ENCODE data around the gene ROR1.

ROR1 gene

DNA sequence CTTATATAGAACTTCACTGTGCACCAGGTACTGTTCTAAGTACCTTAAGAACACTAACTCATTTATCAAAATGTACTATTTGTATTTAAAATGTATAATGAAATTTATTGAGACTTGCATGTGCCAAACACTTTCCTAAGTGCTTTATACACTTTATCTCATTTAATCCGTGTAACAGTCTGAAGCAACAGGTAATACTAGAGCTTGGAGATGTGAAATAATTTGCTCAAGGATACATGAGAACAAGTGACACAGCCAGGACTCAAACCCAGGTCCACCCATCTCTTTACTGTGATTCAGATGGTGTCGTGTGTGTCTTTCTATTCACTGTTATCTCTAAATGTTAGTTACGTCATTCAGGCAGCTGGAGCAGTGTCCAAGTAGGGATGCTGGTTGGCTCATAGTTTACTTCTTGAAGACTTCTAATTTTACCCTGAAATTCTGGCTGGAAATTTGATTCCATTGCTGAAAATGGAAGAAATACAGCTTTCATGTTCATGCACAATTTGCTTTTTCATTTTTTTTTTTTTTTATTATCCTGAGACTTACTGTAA is 259.9 kb downstream of the ROR1 start:
- peaks cover 7% of the 10 kb centered on the region for H3K4me1 ChIP-seq (ENCODE audit: control insufficient read depth, insufficient read depth, low read length)
- no peaks in the 10 kb centered on the region for H3K27me3 ChIP-seq (ENCODE audit: control insufficient read depth, insufficient read depth, low read length)
- no peak overlapping the region for H3K9ac ChIP-seq (ENCODE audit: low read depth, low read length)
- H3K4me3 ChIP-seq (ENCODE audit: low read depth, low read length) = no peak overlapping the region
- H3K36me3 ChIP-seq (ENCODE audit: control insufficient read depth, insufficient read depth, low read length) = peaks cover 2% of the 10 kb centered on the region
- no peaks in the 10 kb centered on the region for H3K9me3 ChIP-seq (ENCODE audit: control insufficient read depth, insufficient read depth, low read length)

DNA sequence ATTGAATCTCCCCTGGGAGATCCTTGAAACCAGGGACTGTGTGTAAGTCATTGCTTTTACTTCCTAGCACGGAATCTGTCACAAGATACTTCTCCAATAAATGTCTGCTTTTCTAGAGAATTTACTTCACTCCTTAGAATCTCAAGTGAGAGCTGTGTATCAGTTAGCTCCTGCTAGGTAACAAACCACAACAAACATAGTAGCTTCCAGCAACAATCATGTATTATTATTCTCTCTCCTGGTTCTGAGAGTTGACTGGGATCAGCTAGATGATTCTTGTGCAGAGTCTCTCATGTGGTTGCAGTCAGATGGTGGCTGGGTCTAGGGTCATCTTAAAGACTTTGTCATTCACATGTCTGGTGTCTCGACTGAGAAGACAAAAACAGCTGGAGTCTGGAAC is 262.7 kb downstream of the ROR1 start:
- H3K4me3 ChIP-seq (ENCODE audit: low read depth, low read length) = no peak overlapping the region
- H3K9me3 ChIP-seq (ENCODE audit: control insufficient read depth, insufficient read depth, low read length) = no peaks in the 10 kb centered on the region
- peaks cover 17% of the 10 kb centered on the region for H3K4me1 ChIP-seq (ENCODE audit: control insufficient read depth, insufficient read depth, low read length)
- H3K36me3 ChIP-seq (ENCODE audit: control insufficient read depth, insufficient read depth, low read length) = no peaks in the 10 kb centered on the region
- H3K27me3 ChIP-seq (ENCODE audit: control insufficient read depth, insufficient read depth, low read length) = no peaks in the 10 kb centered on the region
- H3K9ac ChIP-seq (ENCODE audit: low read depth, low read length) = no peak overlapping the region

DNA sequence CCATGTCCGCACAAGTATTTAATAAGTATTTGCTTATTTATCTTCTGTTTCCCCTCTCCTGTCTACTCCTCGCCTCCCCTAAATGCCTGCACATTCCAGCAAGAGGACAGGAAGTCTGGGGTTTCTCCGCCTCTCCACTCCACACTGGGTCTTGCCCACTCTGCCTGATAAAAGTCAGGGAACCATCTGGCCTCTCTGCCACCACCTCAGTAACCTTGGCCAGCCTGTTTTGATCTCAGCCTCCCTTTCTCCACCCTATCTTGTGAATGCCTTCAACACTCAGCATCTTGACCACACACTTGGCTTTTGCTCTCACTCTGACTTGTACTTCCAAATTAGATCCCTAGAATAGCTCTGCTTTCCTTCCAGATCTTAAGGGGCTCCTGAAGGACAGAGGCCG is 264.3 kb downstream of the ROR1 start:
- H3K4me3 ChIP-seq (ENCODE audit: low read depth, low read length) = no peak overlapping the region
- H3K9ac ChIP-seq (ENCODE audit: low read depth, low read length) = no peak overlapping the region
- peaks cover 17% of the 10 kb centered on the region for H3K4me1 ChIP-seq (ENCODE audit: control insufficient read depth, insufficient read depth, low read length)
- H3K27me3 ChIP-seq (ENCODE audit: control insufficient read depth, insufficient read depth, low read length) = no peaks in the 10 kb centered on the region
- no peaks in the 10 kb centered on the region for H3K36me3 ChIP-seq (ENCODE audit: control insufficient read depth, insufficient read depth, low read length)
- H3K9me3 ChIP-seq (ENCODE audit: control insufficient read depth, insufficient read depth, low read length) = no peaks in the 10 kb centered on the region

DNA sequence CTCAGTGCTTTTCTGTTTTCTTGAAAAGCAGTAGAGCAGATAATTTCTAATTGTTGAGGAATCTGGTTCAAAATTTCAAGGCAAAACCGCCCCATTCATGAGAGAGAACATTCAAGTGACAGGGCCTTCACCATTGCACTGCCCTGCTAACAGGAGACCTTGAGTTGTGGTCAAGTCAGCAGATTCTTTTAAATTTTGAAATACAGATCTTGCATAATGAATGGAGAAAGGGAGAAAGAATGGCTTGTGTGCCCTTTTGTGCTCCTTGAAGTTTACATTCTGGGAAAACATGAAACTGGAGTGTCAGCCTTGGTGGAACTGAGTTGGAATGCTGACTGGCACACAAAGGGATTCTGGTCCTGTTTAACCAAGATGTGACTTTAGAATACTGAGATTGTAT is 265.1 kb downstream of the ROR1 start:
- Histone ChIP-seq H3K4me3 (ENCODE audit: low read depth, low read length) (no peak overlapping the region), H3K36me3 (ENCODE audit: control insufficient read depth, insufficient read depth, low read length) (no peaks in the 10 kb centered on the region), H3K4me1 (ENCODE audit: control insufficient read depth, insufficient read depth, low read length) (peaks cover 17% of the 10 kb centered on the region), H3K9ac (ENCODE audit: low read depth, low read length) (no peak overlapping the region), H3K27me3 (ENCODE audit: control insufficient read depth, insufficient read depth, low read length) (no peaks in the 10 kb centered on the region), H3K9me3 (ENCODE audit: control insufficient read depth, insufficient read depth, low read length) (no peaks in the 10 kb centered on the region)

DNA sequence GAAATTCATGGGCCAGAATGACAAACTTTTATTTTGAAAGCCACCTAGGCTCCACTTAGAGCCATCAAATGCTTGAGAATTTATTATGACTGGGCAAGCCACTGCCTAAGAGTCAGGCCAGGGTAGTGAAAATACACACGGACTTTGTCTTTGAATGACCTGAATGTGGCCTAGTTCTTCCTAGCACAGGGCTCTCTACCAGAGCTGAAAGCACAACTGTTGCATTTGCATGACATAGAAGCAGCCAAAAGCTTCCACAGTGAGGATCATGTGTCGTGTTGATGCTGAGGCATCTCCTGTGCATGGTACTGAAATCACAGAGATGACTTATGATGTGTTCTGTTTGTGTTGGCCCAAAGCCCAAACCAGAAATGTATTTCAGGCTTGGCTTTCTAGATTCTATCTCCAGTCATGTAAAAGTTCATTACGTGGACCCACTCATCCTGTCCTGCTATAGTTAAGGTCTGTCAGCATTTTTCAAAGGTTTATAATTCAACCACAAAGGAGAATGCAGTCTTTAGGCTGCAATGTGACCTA is 265.6 kb downstream of the ROR1 start:
- no peaks in the 10 kb centered on the region for H3K36me3 ChIP-seq (ENCODE audit: control insufficient read depth, insufficient read depth, low read length)
- peaks cover 17% of the 10 kb centered on the region for H3K4me1 ChIP-seq (ENCODE audit: control insufficient read depth, insufficient read depth, low read length)
- no peak overlapping the region for H3K4me3 ChIP-seq (ENCODE audit: low read depth, low read length)
- no peaks in the 10 kb centered on the region for H3K9me3 ChIP-seq (ENCODE audit: control insufficient read depth, insufficient read depth, low read length)
- H3K9ac ChIP-seq (ENCODE audit: low read depth, low read length) = no peak overlapping the region
- H3K27me3 ChIP-seq (ENCODE audit: control insufficient read depth, insufficient read depth, low read length) = no peaks in the 10 kb centered on the region

DNA sequence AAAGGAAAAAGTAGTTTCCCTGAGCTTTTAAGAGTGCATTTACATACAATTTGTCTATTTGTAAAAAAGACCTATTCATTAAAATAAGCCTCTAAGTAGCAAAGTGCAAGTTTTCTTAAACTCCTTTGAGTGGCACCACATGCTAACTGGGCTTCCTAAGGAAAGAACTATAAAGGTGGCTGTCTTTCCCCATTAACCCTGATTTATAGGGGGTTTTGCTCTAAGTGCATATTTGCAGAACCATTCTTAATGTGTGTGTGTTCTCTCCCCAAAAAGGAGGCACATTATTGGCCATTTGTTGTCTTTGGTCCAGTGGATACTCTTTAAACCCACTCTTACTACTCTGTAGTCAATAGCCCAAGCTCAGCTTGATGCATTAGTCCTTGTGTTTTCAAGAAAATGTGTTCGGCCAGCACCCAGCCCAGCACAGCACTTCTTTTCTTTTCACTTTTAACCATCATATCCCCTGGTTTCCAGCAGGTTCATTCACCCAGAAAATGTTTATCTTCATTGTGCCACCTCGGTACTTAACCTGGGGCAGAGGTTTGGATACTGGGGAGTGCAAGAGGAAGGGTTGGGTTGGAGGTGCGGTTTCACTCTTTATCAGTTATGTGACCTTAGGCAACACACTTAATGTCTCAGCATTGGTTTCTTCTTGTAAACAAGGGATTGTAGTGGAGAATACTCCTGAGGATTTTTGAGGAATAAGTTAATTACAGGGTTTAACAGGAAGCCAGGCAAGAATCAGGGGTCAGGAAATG is 267.7 kb downstream of the ROR1 start:
- H3K4me1 ChIP-seq (ENCODE audit: control insufficient read depth, insufficient read depth, low read length) = peaks cover 27% of the 10 kb centered on the region
- no peak overlapping the region for H3K9ac ChIP-seq (ENCODE audit: low read depth, low read length)
- no peaks in the 10 kb centered on the region for H3K36me3 ChIP-seq (ENCODE audit: control insufficient read depth, insufficient read depth, low read length)
- H3K9me3 ChIP-seq (ENCODE audit: control insufficient read depth, insufficient read depth, low read length) = no peaks in the 10 kb centered on the region
- no peak overlapping the region for H3K4me3 ChIP-seq (ENCODE audit: low read depth, low read length)
- no peaks in the 10 kb centered on the region for H3K27me3 ChIP-seq (ENCODE audit: control insufficient read depth, insufficient read depth, low read length)

DNA sequence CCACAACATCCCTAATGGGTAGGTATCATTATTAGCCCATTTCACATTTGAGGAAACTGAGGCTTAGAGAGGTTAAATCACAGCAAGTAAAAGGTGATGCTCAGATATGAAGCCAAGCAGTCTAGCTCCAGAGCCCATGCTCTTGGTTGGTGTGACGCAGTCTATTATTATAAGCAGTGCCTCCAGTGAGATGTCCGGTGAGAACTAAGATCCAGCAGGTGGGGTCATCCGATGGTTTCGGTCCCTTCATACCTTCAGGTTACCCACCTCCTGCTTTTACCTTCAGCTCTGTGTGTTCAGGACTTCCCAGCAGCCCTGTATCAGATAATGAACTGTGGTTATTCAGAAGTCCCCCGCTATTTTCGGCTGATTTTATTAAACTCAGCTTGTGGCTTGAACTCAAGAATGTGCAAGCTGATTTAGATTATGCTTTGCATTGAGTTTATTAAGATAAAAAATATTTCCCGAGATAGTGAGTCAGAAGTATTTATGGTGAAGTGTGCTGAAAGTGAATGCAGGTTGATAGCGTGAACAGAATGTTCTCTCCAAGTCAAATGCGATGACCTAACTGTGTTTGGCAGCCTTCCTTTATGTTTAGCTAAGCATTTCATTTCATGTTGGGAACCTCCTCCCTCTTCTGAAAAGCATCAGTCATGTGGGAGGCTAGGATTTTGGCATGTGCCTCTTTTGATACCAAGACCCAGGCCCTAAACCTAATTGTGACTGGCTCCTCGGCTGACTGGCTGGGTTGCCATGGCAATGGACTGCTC is 268.7 kb downstream of the ROR1 start:
- Histone ChIP-seq H3K4me1 (ENCODE audit: control insufficient read depth, insufficient read depth, low read length) (peaks cover 28% of the 10 kb centered on the region), H3K4me3 (ENCODE audit: low read depth, low read length) (no peak overlapping the region), H3K9ac (ENCODE audit: low read depth, low read length) (no peak overlapping the region)

DNA sequence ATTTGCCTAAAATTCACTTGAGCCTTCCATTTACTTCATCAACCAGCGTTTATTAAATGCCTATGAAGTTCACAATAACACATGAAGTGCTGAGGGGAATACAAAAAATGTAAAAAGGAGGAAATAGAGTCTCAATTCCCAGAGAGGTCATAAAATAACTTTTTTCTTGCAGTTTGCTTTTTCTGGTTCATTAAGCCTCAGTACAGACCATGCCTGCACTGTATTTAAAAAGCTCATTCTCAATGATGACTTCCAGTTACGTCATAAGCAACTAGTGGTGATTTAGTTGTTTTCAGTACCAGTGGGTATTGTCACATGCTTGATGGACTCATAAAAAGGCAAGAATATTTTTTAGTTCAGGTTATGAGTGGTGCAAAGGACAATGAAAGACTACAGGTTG is 269.5 kb downstream of the ROR1 start:
- Histone ChIP-seq H3K27me3 (ENCODE audit: control insufficient read depth, insufficient read depth, low read length) (no peaks in the 10 kb centered on the region), H3K4me1 (ENCODE audit: control insufficient read depth, insufficient read depth, low read length) (peaks cover 28% of the 10 kb centered on the region), H3K9ac (ENCODE audit: low read depth, low read length) (no peak overlapping the region), H3K36me3 (ENCODE audit: control insufficient read depth, insufficient read depth, low read length) (no peaks in the 10 kb centered on the region), H3K9me3 (ENCODE audit: control insufficient read depth, insufficient read depth, low read length) (no peaks in the 10 kb centered on the region), H3K4me3 (ENCODE audit: low read depth, low read length) (no peak overlapping the region)

More for the DNA sequence above, 268.7 kb downstream of the ROR1 start:
- Histone ChIP-seq H3K27me3 (ENCODE audit: control insufficient read depth, insufficient read depth, low read length) (no peaks in the 10 kb centered on the region), H3K36me3 (ENCODE audit: control insufficient read depth, insufficient read depth, low read length) (no peaks in the 10 kb centered on the region), H3K9me3 (ENCODE audit: control insufficient read depth, insufficient read depth, low read length) (no peaks in the 10 kb centered on the region)

DNA sequence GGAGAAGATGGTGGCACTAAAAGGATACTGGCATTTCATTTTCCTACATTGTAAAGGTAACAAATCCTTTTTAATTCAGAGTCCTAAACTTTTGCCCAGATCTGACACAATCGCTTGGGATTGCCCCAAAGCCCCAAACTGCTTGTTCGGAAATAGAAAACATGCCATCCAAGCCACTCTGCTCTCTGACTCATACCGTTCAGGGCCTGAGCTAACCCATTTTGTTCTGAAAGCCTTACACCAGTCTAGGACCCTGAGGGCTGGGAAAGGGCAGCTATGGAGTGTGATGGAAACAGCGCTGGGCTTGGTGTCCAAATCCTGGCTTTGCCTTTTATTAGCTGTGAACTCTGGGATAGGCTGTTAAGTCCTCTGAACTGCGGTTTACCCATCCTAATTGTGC is 270.2 kb downstream of the ROR1 start:
- Histone ChIP-seq H3K36me3 (ENCODE audit: control insufficient read depth, insufficient read depth, low read length) (no peaks in the 10 kb centered on the region), H3K9me3 (ENCODE audit: control insufficient read depth, insufficient read depth, low read length) (no peaks in the 10 kb centered on the region), H3K4me1 (ENCODE audit: control insufficient read depth, insufficient read depth, low read length) (peaks cover 21% of the 10 kb centered on the region), H3K27me3 (ENCODE audit: control insufficient read depth, insufficient read depth, low read length) (no peaks in the 10 kb centered on the region), H3K9ac (ENCODE audit: low read depth, low read length) (no peak overlapping the region), H3K4me3 (ENCODE audit: low read depth, low read length) (no peak overlapping the region)

DNA sequence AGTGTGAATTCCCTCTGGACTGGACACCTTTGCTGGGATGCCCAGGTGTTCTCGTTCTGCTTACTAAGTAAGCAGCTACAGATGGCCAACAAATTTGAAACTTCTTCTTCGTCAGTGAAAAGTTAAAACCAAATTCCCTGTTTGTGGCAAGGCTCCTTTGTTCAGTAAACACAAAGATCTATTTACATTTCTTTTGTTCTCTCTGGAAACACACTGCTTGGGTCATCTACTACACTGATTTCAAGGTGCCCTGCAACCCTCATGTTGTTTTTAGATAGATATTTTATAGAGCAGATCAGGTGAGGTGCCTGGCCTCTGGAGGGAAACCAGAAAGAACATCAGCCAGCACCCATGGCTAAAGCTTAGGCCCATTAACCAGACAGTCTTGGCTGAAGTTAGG is 272.4 kb downstream of the ROR1 start:
- Histone ChIP-seq H3K27me3 (ENCODE audit: control insufficient read depth, insufficient read depth, low read length) (no peaks in the 10 kb centered on the region), H3K4me3 (ENCODE audit: low read depth, low read length) (no peak overlapping the region), H3K9me3 (ENCODE audit: control insufficient read depth, insufficient read depth, low read length) (no peaks in the 10 kb centered on the region), H3K9ac (ENCODE audit: low read depth, low read length) (no peak overlapping the region), H3K4me1 (ENCODE audit: control insufficient read depth, insufficient read depth, low read length) (peaks cover 13% of the 10 kb centered on the region), H3K36me3 (ENCODE audit: control insufficient read depth, insufficient read depth, low read length) (no peaks in the 10 kb centered on the region)

DNA sequence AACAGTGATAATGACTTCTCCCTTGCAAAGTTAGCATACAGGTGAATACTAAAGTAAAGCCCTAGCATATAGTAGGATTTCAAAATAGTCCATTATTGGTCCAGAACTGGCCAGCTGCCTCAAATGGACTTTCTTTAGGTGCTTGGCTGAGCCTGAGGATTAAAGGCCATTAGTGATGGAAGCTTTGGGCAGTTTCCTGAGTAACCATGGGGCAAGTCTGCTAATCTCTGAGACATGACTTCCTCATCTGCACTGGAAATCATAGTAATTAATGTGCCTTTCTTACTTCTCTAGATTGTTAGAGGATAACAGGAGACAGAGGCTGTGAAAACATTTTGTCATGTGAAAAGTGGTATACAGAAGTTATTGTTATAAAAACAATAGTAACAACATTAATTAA is 273.1 kb downstream of the ROR1 start:
- Histone ChIP-seq H3K9me3 (ENCODE audit: control insufficient read depth, insufficient read depth, low read length) (no peaks in the 10 kb centered on the region), H3K9ac (ENCODE audit: low read depth, low read length) (no peak overlapping the region), H3K4me3 (ENCODE audit: low read depth, low read length) (no peak overlapping the region), H3K27me3 (ENCODE audit: control insufficient read depth, insufficient read depth, low read length) (no peaks in the 10 kb centered on the region), H3K36me3 (ENCODE audit: control insufficient read depth, insufficient read depth, low read length) (no peaks in the 10 kb centered on the region), H3K4me1 (ENCODE audit: control insufficient read depth, insufficient read depth, low read length) (peaks cover 13% of the 10 kb centered on the region)
